GM06990 (cell line): ENCODE data around the gene CLCF1.

Experiments used
- DNase-seq: peaks from one replicate; pipeline ENCODE4 v3.0.0-alpha.2; 2011; ENCODE audit not compliant: insufficient read length; ENCODE audit errors: extremely low read depth
- H3K27me3 ChIP-seq: replicated peaks from 2 replicates; pipeline ENCODE4 v1.6.0; 2011; ENCODE audit warnings: low read length; ENCODE audit not compliant: control insufficient read depth, insufficient read depth
- H3K36me3 ChIP-seq: 2 replicates; pipeline ENCODE4 v1.5.1; 2011; ENCODE audit warnings: low read length; ENCODE audit not compliant: control insufficient read depth, insufficient read depth
- H3K4me3 ChIP-seq: replicated peaks from 2 replicates; pipeline ENCODE4 v1.5.1; 2011; ENCODE audit warnings: low read depth, mild to moderate bottlenecking, control low read depth, low read length
- TF ChIP-seq, protein P1 (sequence below): IDR thresholded peaks from 2 replicates; pipeline ENCODE4 v1.5.1; 2011; ENCODE audit warnings: low read length, control low read depth, mild to moderate bottlenecking, inconsistent platforms; ENCODE audit not compliant: insufficient read depth, poor library complexity, severe bottlenecking

CLCF1 gene

DNA sequence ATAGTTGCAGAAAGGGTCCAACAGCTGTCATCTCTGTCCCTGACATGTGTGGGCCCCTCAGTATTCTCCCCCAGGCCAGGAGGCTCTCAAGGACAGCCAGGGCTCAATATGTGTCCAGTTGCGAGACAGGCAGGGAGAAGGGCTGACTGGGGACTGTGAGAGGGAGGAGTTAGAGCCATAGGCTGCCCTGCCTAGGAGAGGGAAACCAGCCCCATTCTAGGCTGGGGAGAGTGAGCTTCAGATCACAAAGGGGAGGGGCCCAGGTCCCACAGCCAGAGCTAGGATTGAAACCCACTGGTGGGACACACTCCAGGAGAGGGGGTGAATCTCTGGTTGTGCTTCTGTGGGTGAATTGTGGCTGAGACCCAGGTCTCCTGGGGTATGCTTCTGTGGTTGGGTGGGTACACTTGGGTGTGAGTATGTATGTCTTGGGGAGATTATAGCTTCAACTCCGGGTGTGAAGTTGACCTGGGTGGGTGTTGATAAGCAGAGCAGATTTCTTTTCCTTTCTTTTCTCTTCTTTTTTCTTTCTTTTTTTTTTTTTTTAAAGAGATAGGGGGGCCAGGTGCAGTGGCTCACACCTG, 40.0 kb upstream of the CLCF1 start:
- no peak for DNase-seq
- H3K27me3 ChIP-seq = no peaks in the 10 kb centered on the region; the same call in 1 of the 2 replicates
- peaks cover 2% of the 10 kb centered on the region for H3K36me3 ChIP-seq
- TF ChIP-seq, protein P1, sequence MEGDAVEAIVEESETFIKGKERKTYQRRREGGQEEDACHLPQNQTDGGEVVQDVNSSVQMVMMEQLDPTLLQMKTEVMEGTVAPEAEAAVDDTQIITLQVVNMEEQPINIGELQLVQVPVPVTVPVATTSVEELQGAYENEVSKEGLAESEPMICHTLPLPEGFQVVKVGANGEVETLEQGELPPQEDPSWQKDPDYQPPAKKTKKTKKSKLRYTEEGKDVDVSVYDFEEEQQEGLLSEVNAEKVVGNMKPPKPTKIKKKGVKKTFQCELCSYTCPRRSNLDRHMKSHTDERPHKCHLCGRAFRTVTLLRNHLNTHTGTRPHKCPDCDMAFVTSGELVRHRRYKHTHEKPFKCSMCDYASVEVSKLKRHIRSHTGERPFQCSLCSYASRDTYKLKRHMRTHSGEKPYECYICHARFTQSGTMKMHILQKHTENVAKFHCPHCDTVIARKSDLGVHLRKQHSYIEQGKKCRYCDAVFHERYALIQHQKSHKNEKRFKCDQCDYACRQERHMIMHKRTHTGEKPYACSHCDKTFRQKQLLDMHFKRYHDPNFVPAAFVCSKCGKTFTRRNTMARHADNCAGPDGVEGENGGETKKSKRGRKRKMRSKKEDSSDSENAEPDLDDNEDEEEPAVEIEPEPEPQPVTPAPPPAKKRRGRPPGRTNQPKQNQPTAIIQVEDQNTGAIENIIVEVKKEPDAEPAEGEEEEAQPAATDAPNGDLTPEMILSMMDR = no peak
- H3K4me3 ChIP-seq = no peak overlapping the region

DNA sequence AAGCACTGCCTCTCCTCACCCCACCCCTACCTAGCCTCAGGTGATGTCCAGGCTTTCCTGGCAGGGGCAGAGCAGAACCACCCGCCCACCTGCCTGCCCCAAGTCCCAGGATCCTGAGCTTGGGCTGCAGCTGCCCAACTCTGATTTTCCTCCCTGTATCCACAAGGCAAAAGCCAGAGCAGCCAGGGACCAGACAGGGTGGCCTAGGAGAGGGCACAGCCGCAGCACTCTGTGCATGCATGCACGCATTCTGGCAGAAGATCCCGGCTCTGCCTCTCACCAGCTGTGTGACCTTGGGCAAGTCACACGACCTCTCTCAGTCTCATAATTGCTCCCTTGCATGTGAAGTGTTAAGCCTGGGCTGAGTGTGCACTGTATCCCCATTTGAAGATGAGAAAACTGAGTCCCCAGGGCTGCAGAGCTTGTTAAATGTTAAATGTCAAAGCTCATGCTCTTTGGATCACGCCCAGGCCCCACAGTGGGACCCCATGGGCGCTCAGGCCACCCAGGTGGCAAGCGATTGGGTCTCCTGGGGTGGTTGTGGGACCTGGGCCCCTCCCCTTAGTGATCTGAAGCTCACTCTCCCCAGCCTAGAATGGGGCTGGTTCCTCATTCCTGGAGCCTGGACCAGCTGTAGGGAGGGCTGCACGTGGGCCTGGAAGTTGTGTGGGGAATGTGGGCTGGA, 39.2 kb upstream of the CLCF1 start:
- peaks cover 7% of the 10 kb centered on the region for H3K36me3 ChIP-seq
- no peak overlapping the region for H3K4me3 ChIP-seq
- TF ChIP-seq, protein P1 = no peak
- DNase-seq = no peak
- H3K27me3 ChIP-seq = no peaks in the 10 kb centered on the region; the same call in 1 of the 2 replicates

DNA sequence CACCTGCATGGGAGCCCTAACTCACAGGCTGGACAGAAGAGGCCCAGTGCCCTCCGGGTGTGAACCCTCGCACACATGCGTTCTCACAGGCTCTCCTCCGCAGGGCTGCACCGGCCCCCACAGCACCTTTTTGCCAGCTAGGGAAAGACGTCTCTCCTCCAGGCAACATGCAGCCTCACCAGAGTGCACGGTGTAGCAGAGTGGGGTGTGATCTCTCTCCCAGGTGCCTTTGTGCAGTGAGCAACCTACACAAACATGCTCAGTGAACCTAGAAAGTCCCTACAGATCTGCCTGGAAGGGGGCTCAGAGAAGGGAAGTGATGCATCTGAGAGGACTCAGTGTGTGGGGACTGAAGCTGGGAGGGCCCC, 38.4 kb upstream of the CLCF1 start:
- no peak for DNase-seq
- Histone ChIP-seq H3K4me3 (no peak overlapping the region), H3K36me3 (peaks cover 10% of the 10 kb centered on the region), H3K27me3 (no peaks in the 10 kb centered on the region; the same call in 1 of the 2 replicates)
- TF ChIP-seq, protein P1 = no peak

DNA sequence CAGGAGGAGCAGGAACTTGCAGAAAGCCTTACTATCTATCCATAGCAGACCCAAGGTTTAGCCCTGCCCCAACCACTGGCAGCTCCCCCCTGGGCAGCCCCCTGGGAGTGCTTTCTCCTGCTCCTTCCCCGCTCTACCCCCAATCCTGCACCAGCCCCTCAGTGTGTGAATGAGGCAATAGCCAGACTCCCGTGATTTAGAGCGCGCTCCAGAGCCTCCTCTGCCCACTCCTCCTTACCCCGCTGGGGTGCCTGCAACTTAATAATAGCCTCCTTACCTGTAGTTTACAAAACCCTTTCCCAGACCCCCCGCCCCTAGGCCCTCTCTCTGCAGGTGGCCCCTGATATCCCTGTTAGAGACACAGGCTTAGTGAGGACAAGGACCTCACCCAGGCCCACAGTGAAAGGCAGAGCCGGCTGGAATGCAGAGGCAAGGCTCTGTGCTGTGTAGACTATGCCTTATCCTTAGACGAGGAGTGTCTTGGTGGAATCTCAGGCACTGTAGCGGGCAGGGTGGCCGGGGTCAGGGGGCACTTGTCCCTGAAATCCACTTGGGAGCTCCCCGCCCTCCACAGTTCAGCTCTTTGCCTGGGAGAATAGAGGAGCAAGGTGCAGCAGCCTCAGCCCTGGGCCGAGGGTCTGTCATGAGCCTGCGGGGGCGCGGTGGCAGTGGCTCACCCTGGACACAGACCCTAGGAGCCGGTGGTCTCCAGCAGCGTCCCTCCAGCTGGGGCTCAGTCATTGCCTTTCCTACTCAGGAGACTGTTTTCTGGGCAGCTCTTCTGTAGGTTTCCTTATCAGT, 37.8 kb upstream of the CLCF1 start:
- peaks cover 12% of the 10 kb centered on the region for H3K36me3 ChIP-seq
- TF ChIP-seq, protein P1 = no peak
- no peaks in the 10 kb centered on the region; the same call in 1 of the 2 replicates for H3K27me3 ChIP-seq
- no peak overlapping the region for H3K4me3 ChIP-seq
- no peak for DNase-seq

DNA sequence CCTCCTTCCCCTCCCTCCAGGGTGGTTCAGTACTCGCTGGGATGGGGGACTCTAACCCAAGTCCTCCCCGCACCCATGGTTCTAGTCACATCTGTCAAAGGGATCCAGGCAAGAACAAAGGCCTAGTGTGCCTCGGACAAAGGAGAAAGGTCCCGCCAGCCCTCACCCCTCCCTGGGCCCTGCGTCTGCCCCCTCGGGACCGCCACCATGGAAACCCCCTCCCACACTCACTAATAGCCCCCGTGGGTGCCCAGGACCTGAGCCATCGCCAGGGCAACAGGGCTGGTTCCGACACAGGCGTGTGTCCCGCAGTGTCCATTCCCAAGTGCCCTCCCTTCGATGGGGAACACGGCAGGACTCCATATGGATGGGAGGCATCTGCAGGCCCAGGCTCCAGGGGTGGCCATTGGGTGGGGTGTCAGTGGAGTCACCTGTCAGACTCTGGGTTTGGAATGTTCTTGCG, 37.0 kb upstream of the CLCF1 start:
- Histone ChIP-seq H3K27me3 (no peaks in the 10 kb centered on the region; the same call in 1 of the 2 replicates), H3K4me3 (no peak overlapping the region), H3K36me3 (peaks cover 17% of the 10 kb centered on the region)
- no peak for DNase-seq
- TF ChIP-seq, protein P1 = no peak
